IPS DF 4.7 (cell line): ENCODE measurements around the gene AMT.
A peak's percentile ranks its signal among the peaks of the same experiment; 100 is the strongest.

ENCODE experiments used
- DNase-seq: peaks from one replicate; pipeline ENCODE4 v3.0.0-alpha.2; 2013; ENCODE audit warnings: low spot score; ENCODE audit errors: extremely low read depth

Gene AMT, protein sequence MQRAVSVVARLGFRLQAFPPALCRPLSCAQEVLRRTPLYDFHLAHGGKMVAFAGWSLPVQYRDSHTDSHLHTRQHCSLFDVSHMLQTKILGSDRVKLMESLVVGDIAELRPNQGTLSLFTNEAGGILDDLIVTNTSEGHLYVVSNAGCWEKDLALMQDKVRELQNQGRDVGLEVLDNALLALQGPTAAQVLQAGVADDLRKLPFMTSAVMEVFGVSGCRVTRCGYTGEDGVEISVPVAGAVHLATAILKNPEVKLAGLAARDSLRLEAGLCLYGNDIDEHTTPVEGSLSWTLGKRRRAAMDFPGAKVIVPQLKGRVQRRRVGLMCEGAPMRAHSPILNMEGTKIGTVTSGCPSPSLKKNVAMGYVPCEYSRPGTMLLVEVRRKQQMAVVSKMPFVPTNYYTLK

DNA sequence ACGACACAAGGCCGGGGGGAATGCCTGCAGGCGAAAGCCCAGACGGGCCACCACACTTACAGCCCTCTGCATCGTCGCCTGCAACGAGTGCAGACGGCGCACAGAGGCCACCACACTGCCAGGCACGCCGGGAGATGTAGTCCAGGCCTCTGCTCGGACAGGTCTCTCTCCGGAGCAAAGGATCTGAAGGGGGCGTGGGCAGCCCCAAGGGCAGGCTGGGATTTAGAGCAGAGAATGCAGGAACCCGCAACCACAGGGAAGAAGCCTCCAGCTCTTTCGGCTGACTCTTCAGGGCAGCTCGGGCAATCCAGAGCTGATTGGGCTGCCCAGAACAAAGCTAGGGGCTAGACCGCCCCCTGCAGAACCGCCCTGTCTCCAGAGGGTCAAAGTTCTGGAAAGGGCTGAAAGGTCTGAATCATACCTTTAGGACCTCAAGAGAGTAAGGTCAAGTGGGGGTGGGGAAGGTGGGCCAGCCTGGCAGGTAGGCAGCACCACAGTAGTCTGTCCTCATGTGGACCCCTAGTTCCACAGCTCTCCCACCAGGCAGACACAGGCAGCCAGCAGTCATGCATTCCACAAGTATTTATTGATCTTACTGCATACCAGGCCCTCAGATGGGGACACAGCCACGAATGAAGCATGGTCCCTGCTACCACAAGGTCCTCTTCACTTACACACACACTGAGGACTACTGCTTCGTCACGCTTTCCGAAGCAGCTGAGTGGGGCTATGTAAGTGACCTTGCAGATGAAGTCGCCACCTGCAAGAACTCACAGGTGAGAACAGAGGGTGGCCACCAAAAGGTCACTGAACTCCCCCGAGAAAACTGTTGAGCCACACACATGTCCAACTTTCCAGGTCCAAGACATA is at the start of gene AMT:
AMT (minus strand) TSS at position 95 of the 870 bp plus-strand sequence; CDS start at position 72, 23 bp downstream.
- peak; percentile 79 for DNase-seq

GRCh38 chr3:49470714-49471420 is 48.6 kb upstream of the AMT start:
- no peak for DNase-seq

GRCh38 chr3:49469936-49470713 is 47.9 kb upstream of the AMT start, which contains the start of gene DAG1:
Gene DAG1 (plus strand): TSS chr3:49470267. CDS start chr3:49510535, 40,268 bp downstream.
- DNase-seq: no peak

- DNase-seq: no peak
These were observed 47.0 kb upstream of the AMT start for GRCh38 chr3:49469037-49469935.

DNA sequence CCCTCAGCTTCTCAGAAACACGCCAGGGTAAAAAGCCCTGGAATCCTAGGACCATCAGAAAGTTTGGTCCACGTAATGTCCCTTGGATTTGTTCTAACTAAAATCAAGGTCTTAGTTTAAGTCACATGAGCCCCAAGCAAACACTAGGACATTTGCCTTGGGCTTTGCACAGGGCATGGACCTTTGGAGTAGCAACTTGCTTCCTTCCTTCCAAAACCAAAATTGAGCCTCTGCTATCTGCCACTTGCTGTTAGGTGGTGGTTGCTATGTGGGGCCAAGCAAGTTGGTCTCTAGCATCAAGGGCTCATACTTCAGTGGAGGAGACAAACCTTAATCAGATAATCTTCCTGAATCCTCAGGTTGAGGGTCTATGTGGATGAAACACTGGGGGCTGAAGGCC is 43.8 kb upstream of the AMT start:
- no peak for DNase-seq

DNA sequence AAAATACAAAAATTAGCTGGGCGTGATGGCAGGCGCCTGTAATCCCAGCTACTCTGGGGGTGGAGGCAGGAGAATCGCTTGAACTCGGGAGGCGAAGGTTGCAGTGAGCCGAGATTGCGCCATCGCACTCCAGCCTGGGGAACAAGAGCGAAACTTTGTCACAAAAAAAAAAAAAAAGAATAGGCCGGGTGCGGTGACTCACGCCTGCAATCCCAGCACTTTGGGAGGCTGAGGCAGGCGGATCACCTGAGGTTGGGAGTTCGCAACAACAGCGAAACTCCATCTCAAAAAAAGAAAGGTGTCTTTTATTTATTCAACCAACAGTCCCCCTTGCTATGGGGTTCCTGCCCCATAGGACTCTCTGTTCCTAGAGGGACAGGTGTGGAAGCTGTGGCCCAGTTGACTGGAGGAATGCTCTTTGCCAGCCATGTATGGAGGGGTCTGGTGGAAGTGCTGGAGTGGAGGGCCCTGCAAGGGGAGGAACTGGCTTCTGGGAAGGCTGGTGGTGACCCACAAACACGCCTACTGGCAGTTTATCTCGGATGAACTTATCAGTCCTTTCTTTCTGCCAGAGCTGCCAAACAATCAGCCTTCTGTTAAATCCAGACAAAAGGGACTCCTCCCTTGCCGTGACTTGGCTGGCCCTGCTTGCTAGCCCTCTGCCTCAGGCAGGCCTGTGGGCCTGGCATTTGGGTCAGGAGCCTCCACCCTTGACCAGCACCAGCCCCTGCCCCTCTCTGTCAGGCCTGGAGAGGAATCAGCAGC is 43.2 kb upstream of the AMT start:
- DNase-seq: no peak

- DNase-seq: no peak
These were observed 39.9 kb upstream of the AMT start for GRCh38 chr3:49462222-49462621.

DNA sequence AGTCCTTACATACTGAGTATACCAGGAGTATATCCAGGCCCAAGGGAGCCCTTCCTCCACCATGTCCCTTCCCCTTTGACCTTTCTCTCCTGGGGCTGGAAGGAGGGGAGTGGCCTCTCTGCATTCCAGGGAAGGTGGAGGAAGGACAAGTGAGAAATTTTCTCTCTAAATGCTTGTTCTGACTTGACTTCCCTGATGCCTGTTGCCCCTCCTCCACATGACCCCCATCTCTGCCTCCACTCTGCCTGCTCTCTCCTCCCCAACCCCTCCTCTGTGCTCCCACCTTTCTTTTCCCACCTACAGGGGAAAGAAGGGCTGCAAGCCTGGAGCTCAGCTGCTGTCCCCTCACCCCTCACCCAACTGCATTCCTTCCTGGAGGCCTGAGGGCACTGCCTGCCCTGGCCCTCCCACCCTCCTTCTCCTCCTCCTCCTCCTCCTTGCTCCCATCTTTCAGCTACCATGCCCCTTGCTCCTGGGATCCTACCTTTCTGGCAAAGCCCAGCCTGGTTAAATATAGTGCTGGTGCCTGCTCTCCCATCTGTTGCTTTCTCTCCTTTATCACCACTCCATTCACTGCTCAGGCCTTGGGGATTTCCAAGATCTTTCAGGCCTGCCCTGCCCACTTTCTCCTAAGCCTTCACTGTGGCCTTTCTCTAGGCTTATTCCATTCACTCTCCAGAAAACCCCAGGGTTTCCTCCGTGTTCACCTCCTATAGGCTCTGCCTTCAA is 39.3 kb upstream of the AMT start:
- DNase-seq: no peak

GRCh38 chr3:49460956-49461355 is 38.7 kb upstream of the AMT start:
- DNase-seq: no peak

DNA sequence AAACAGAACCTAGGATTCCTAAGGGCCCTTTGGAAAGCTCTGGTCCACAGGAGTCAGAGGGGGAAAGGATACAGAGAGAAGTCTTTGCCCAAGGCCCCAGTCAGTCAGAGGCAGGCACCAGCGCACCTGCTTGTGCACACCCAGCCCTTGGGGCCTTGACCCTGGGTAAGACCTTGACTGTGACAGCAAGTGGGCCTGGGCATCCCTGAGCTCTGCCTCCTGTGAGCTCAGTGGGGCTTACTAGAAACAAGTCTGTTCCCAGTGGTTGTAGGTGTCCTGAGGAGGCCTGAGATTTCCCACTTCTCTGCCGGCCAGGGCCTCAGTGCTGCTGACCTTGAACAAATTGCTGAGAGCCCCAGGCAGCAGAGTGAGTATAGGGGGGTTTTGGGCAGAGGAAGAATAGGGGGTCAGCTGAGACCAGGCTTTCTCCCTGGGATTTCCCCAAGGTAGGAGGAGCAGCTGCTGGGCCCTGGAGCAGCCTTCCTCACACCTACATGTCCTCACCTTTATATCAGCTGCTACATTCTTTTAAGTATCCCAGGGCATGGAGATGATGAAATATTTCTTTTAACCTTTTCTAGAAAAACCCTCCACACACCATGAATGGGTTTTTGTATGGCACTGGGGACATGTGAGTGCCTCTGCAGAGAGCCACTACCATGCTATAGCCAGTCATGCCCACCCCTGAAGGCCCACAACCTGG is 38.1 kb upstream of the AMT start:
- no peak for DNase-seq

- DNase-seq: no peak
These were observed 34.2 kb upstream of the AMT start for GRCh38 chr3:49456466-49456865.

DNA sequence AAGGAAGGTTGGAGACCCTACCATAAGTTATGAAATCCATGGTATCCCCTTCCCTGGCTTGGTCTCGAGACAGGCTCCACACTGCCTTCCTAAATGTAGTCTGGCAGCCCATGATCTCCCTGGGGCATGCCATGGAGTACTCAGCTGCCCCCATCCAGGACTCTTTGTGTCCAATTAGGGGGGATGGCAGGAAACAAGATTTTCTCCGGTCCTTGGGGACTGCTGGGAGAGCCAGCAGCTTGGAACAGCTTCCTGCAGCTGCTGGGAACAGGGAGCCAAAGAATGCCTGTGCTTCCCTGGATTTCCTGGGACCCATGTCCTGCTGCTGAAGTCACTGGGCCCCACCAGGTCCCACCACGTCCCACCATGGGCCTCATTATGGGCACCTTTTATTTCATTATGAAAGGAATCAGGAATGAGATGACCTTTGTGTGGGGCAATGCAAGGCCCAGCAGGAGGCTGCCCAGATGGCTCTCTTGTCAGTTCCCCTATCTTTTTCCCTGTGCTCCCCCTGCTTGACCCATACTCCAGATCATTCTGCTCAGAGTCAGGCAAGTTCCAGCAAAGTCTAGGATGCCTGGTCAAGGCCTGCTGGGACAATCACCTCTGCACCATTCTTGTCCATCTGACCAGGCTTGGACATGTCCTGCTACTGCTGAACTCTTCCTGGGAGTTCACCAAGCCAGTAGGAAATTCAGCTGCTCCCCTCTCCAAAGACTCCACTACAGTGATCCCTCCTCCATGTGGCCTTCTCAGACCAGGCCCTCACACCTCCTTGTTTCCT is 32.8 kb upstream of the AMT start:
- no peak for DNase-seq

DNA sequence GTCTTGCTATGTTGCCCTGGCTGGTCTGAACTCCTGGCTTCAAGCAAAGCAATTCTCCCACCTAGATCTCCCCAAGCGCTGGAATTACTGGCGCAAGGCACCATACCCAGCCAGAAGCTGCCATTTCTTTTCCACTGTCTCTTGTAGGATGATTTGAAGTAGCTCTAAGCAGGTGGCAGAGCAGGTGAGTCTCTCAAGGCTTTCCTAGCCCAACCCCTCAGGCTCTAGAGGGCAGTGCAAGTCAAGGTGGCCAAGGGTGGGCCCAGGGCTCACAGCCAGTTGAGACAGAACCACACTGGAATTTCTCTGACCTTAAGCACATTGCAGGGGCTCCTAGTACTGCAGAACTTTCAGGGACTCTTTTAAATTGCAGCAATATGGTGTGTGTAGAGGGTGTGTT is 32.2 kb upstream of the AMT start:
- DNase-seq: no peak

DNA sequence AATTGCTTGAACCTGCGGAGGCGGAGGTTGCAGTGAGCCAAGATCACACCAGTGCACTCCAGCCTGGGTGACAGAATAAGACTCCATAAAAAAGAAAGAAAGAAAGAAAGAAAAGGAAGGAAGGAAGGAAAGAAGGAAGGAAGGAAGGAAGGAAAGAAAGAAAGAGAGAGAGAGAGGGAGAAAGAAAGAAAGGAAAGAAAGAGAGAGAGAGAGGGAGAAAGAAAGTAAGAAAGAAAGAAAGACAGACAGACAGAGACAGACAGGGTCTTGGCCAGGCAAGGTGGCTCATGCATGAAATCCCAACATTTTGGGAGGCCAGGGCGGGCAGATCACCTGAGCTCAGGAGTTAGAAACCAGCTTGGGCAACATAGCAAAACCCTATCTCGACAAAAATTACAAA is 31.3 kb upstream of the AMT start:
- DNase-seq: no peak

DNA sequence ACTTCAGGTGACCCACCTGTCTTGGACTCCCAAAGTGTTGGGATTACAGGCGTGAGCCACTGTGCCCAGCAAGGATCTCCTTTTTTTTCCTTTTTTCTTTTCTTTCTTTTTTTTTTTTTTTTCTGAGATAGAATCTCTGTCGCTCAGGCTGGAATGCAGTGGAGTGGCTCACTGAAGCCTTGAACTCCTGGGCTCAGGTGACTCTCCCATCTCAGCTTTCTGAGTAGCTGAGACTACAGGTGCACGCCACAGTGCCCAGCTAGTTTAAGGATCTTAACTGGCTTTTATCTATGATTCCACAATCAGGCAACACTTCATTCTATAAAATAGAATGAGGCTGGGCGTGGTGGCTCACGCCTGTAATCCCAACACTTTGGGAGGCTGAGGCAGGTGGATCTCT is 23.1 kb upstream of the AMT start:
- DNase-seq: no peak

- no peak for DNase-seq
These were observed 12.5 kb upstream of the AMT start for GRCh38 chr3:49434731-49435130.

- DNase-seq: no peak
These were observed 6.4 kb upstream of the AMT start for GRCh38 chr3:49428752-49429080.
